HepG2 (cell line): Measurements from ENCODE around the gene TBX3. TPM values are rescaled to one million over a fixed set of nuclear protein-coding genes. Genes with fewer than 3 reads are reported as not detected.

Source experiments
- ATAC-seq: fragments of 200-7000 bp; cut with Tn5 transposase; 3 replicates; pipeline ENCODE4 v1.9.1; 2020; ENCODE audit warnings: mild to moderate bottlenecking, moderate library complexity
- BruUV-seq: library from RNA; stranded (reverse); fragments of 400-500 nt; replicated peaks from 2 replicates; lab custom pipeline; 2021; lab: Mats Ljungman, UMichigan
- CTCF ChIA-PET: fragments of 300-600 bp; formaldehyde crosslinking; extraction: SDS; loops from one replicate; lab custom pipeline; 2021; ENCODE audit warnings: low total read pairs, inconsistent platforms, low intra/inter-chr PET ratio; lab: Yijun Ruan, JAX
- POLR2A ChIA-PET: fragments of 350-600 bp; sonication (Branson Sonifier 250); formaldehyde crosslinking; loops from one replicate; lab custom pipeline; 2020; ENCODE audit warnings: antibody characterized with exemption, inconsistent platforms; lab: Yijun Ruan, JAX
- DNase-seq: peaks from one replicate; pipeline ENCODE4 v3.0.0-alpha.2; 2015; ENCODE audit warnings: low spot score
- FAIRE-seq: peaks from 3 replicates; lab custom pipeline; 2011; peaks lifted over from hg19 to GRCh38; lab: Jason Lieb, UNC
- H2AFZ ChIP-seq: one replicate; pipeline ENCODE4 v1.6.1; 2011; ENCODE audit warnings: low read length, inconsistent platforms
- H3K27ac ChIP-seq: fragments of 300-600 bp; 3 replicates; pipeline ENCODE4 v1.8.0; 2011; ENCODE audit warnings: mixed run types, mild to moderate bottlenecking, mixed read lengths, low read length, inconsistent platforms; ENCODE audit not compliant: insufficient read depth; ENCODE audit errors: extremely low read length
- H3K27me3 ChIP-seq, 2 experiments: fragments of 200-600 bp in 1 of 2; 2 replicates in 1 of 2; 3 replicates in 1 of 2; pipeline versions ENCODE4 v1.6.0 to v1.8.0; 2011; ENCODE audit warnings: low read length in 2 of 2, mild to moderate bottlenecking in 2 of 2, moderate library complexity in 2 of 2, inconsistent platforms in 1 of 2; ENCODE audit not compliant: insufficient read depth in 2 of 2, control insufficient read depth in 1 of 2
- H3K36me3 ChIP-seq, 2 experiments: fragments of 200-600 bp in 1 of 2; replicated peaks in 1 of 2; 2 replicates in 1 of 2; 3 replicates in 1 of 2; pipeline versions ENCODE4 v1.5.1 to v1.8.0; 2011; ENCODE audit warnings: low read length in 2 of 2, inconsistent platforms in 1 of 2; ENCODE audit not compliant: insufficient read depth in 2 of 2, control insufficient read depth in 1 of 2
- H3K4me1 ChIP-seq: 2 replicates; pipeline ENCODE4 v1.5.1; 2012; ENCODE audit warnings: low read length, inconsistent platforms; ENCODE audit not compliant: insufficient read depth
- H3K4me2 ChIP-seq: 2 replicates; pipeline ENCODE4 v1.6.0; 2011; ENCODE audit warnings: low read depth, low read length, inconsistent platforms
- H3K4me3 ChIP-seq, 3 experiments: fragments of 200-600 bp in 1 of 3; sonication (generic), shearing (Covaris generic) in 1 of 3; replicated peaks in 1 of 3; 2 replicates each; pipeline ENCODE4 v1.5.1; 2011 to 2016; ENCODE audit warnings: low read length in 3 of 3, inconsistent platforms in 2 of 3, low read depth in 2 of 3, mild to moderate bottlenecking in 2 of 3, control low read depth in 1 of 3, mixed read lengths in 1 of 3; ENCODE audit not compliant: insufficient read depth in 1 of 3
- H3K79me2 ChIP-seq: one replicate; pipeline ENCODE4 v1.6.1; 2011; ENCODE audit warnings: low read length, inconsistent platforms; ENCODE audit not compliant: insufficient read depth
- H3K9ac ChIP-seq: 2 replicates; pipeline ENCODE4 v1.6.0; 2011; ENCODE audit warnings: mild to moderate bottlenecking, low read depth, low read length, inconsistent platforms; ENCODE audit not compliant: insufficient read depth
- H3K9me3 ChIP-seq: 2 replicates; pipeline ENCODE4 v1.5.1; 2012; ENCODE audit warnings: mild to moderate bottlenecking, low read length
- H4K20me1 ChIP-seq: 2 replicates; pipeline ENCODE4 v1.6.0; 2011; ENCODE audit warnings: inconsistent platforms, mild to moderate bottlenecking, low read length, moderate library complexity; ENCODE audit not compliant: insufficient read depth
- CAMTA2 ChIP-seq: sonication (generic); formaldehyde crosslinking; IDR thresholded peaks from 2 replicates; pipeline ENCODE4 v1.4.0; 2020; ENCODE audit warnings: mild to moderate bottlenecking, missing genetic modification reagents, borderline replicate concordance
- CEBPB ChIP-seq: IDR thresholded peaks from 2 replicates; pipeline ENCODE4 v1.6.1; 2011; ENCODE audit warnings: low read depth, low read length, improper control_type of control experiment, borderline replicate concordance
- HMGXB3 ChIP-seq: sonication (generic); formaldehyde crosslinking; IDR thresholded peaks from 2 replicates; pipeline ENCODE4 v1.4.0; 2020; ENCODE audit warnings: missing genetic modification reagents, borderline replicate concordance
- LBX2 ChIP-seq: sonication (generic); formaldehyde crosslinking; IDR thresholded peaks from 2 replicates; pipeline ENCODE4 v1.5.0; 2020; ENCODE audit warnings: missing genetic modification reagents, mild to moderate bottlenecking, borderline replicate concordance
- MTF1 ChIP-seq: sonication (generic); formaldehyde crosslinking; IDR thresholded peaks from 2 replicates; pipeline ENCODE4 v1.5.0; 2020; ENCODE audit warnings: missing genetic modification reagents
- RARA ChIP-seq: IDR thresholded peaks from 2 replicates; pipeline ENCODE4 v1.6.1; 2016; ENCODE audit warnings: missing genetic modification reagents, missing compliant biosample characterization
- SIX1 ChIP-seq: sonication (generic); formaldehyde crosslinking; IDR thresholded peaks from 2 replicates; pipeline ENCODE4 v1.4.0; 2020; ENCODE audit warnings: missing genetic modification reagents, borderline replicate concordance
- TAF15 ChIP-seq: fragments of 200-400 bp; formaldehyde crosslinking; IDR thresholded peaks from one replicate; pipeline ENCODE4 v1.6.1; 2018; ENCODE audit warnings: mild to moderate bottlenecking, low read depth, low read length; ENCODE audit not compliant: poor library complexity, severe bottlenecking
- ZNF17 ChIP-seq: sonication (generic); formaldehyde crosslinking; IDR thresholded peaks from 2 replicates; pipeline ENCODE4 v1.5.0; 2020; ENCODE audit warnings: mild to moderate bottlenecking, missing genetic modification reagents
- ZNF235 ChIP-seq: sonication (generic); formaldehyde crosslinking; IDR thresholded peaks from 2 replicates; pipeline ENCODE4 v1.8.1; 2023; ENCODE audit warnings: mild to moderate bottlenecking, missing genetic modification reagents, borderline replicate concordance
- ZNF644 ChIP-seq: IDR thresholded peaks from 2 replicates; pipeline ENCODE4 v1.6.1; 2016; ENCODE audit warnings: low read depth
- WGBS: methylation state at CpG from one replicate; pipeline ENCODE4 v1.1.6; 2017; ENCODE audit warnings: low lambda C conversion rate; 5-methylcytosine and 5-hydroxymethylcytosine counted together
- in situ Hi-C: cut with HindIII; loops from 2 replicates; pipeline ENCODE4 v1.10.0; 2017; ENCODE audit warnings: low pct_unique_long_range_greater_than_20kb; ENCODE audit not compliant: extremely low pct_ligation_motif_present
- intact Hi-C: fragments of 100-400 bp; cut with micrococcal nuclease; formaldehyde crosslinking; loops from one replicate; pipeline ENCODE4 v1.10.0; 2022; ENCODE audit not compliant: unreplicated experiment
- polyA plus RNA-seq, 8 experiments: library from polyadenylated mRNA; depleted of rRNA in 3 of 8; stranded (reverse) in 7 of 8; unstranded in 1 of 8; fragments of >200 nt; fragmentation: Illumina TruSeq in 4 of 8; extraction: Trizol in 4 of 8; gene quantifications; 2 replicates each; pipeline versions ENCODE4 v1.2.1 to v1.2.3, GENCODE V29; 2011 to 2016; ENCODE audit warnings: low read depth in 4 of 8, missing spikeins in 1 of 8, mixed read lengths in 1 of 8; ENCODE audit not compliant: insufficient read depth in 1 of 8
- total RNA-seq, 5 experiments: library from RNA; depleted of rRNA; stranded (reverse); fragments of >200 nt; fragmentation: Illumina TruSeq; extraction: Trizol; gene quantifications; 2 replicates each; pipeline ENCODE4 v1.2.3, GENCODE V29; 2016; ENCODE audit warnings: low read depth in 1 of 5

Gene TBX3
- total and polyA plus RNA-seq, 2 of the 13 experiments (the other 11 are each of a cell fraction or from before 2014, with no cell fraction given), result 27.1 to 42.4 TPM

GRCh38 chr12:114689075-114689994 is 5.4 kb upstream of the TBX3 start:
- ChIA-PET POLR2A (interaction anchor here (0.5 kb wide), 1 partner anchor 1870 kb away, joined by 3 read pairs; no protein-coding TSS in a partner anchor), CTCF (no interaction called here)
- ATAC-seq (no peak), FAIRE-seq (no peak), DNase-seq (no peak)
- Histone ChIP-seq H3K27ac (no peak overlapping the region), H3K36me3 (no peaks in the 10 kb centered on the region), H3K9me3 (no peaks in the 10 kb centered on the region), H3K4me1 (peaks cover 25% of the 10 kb centered on the region), H3K4me3 (no peak overlapping the region), H2AFZ (no peak overlapping the region), H3K79me2 (peaks cover 7% of the 10 kb centered on the region), H3K4me2 (no peak overlapping the region), H3K9ac (no peak overlapping the region), H3K27me3 (no peaks in the 10 kb centered on the region), H4K20me1 (no peaks in the 10 kb centered on the region)
- WGBS, result 81% methylated on average over 5 of the region's 5 CpGs
- BruUV-seq, result no TSS peak
- intact Hi-C loops, result no loop called here
- no peak for TF ChIP-seq ZNF17 (CRISPR knock-in tag)
- no peak for TF ChIP-seq TAF15
- no peak for TF ChIP-seq SIX1 (CRISPR knock-in tag)
- no peak for TF ChIP-seq HMGXB3
- no peak for TF ChIP-seq MTF1 (CRISPR knock-in tag)
- no peak for TF ChIP-seq LBX2 (CRISPR knock-in tag)
- no peak for TF ChIP-seq CAMTA2
- TF ChIP-seq ZNF644, result no peak
- TF ChIP-seq CEBPB, result no peak
- TF ChIP-seq ZNF235 (CRISPR knock-in tag), result no peak
- no peak for TF ChIP-seq RARA (CRISPR knock-in tag)
- in situ Hi-C loops, result no loop called here
